ENCODE results near the gene GADD45B.

DNA sequence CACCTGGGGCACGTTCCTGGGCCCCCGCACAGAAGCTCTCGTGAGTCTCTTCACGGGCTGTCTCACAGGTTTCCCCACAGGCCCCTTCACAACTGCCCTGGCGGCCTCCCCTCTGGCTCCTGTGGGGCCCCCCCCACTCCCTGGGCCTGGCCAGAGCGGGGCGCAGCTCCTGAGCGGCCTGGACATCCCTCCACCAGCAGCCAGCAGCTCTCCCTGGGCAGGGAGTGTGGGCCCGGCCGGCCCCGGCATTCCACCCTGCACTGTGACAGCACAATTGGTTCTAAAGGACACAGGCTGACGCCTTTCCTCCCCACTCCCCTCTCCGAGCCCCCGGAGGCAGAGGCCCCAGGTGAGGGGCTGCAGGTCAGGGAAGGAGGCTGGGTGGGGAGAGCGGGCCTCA, 39.0 kb upstream of the GADD45B start:
- TF ChIP-seq, protein P1, sequence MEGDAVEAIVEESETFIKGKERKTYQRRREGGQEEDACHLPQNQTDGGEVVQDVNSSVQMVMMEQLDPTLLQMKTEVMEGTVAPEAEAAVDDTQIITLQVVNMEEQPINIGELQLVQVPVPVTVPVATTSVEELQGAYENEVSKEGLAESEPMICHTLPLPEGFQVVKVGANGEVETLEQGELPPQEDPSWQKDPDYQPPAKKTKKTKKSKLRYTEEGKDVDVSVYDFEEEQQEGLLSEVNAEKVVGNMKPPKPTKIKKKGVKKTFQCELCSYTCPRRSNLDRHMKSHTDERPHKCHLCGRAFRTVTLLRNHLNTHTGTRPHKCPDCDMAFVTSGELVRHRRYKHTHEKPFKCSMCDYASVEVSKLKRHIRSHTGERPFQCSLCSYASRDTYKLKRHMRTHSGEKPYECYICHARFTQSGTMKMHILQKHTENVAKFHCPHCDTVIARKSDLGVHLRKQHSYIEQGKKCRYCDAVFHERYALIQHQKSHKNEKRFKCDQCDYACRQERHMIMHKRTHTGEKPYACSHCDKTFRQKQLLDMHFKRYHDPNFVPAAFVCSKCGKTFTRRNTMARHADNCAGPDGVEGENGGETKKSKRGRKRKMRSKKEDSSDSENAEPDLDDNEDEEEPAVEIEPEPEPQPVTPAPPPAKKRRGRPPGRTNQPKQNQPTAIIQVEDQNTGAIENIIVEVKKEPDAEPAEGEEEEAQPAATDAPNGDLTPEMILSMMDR (IDR thresholded peaks at IDR 0.05) = no peak
- no peak for TF ChIP-seq POLR2A (IDR thresholded peaks at IDR 0.05)
